ENCODE measurements around the gene NKG7.

NKG7 gene

GRCh38 chr19:51391073-51391611 is 18.7 kb upstream of the NKG7 start:
- DNase-seq (ENCODE audit: low read depth in 2 of 2), result no peak

- DNase-seq (ENCODE audit: low read depth in 2 of 2), result no peak
Measured at GRCh38 chr19:51389143-51389542, 16.7 kb upstream of the NKG7 start.

DNA sequence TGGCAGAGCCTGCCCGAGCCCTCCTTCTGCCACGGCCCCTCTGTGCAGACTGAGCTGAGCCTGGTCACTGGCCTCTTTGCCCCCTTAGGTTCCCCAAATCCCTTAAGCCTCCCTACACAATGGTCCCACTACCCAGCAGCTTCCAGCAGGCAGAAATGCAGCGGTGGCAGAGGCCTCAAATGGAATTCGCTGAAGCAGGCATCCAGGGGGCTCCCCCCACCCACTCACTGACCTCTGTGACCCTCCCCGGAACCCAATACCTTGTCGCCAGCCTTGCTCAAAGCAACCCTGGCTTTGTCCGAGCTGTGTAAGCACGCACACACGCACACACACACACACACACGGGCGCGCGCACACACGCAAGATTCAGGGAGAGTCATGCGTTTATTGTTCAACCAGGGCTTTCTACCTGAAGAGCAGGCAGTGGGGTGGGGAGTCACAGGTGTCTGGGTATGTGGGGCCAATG is 15.5 kb upstream of the NKG7 start, which contains the start of gene LIM2:
LIM2 (minus strand) TSS at position 51 of the 466 bp plus-strand sequence. CDS start 531 bp downstream, outside the sequence.
- no peak for DNase-seq (ENCODE audit: low read depth in 2 of 2)

DNA sequence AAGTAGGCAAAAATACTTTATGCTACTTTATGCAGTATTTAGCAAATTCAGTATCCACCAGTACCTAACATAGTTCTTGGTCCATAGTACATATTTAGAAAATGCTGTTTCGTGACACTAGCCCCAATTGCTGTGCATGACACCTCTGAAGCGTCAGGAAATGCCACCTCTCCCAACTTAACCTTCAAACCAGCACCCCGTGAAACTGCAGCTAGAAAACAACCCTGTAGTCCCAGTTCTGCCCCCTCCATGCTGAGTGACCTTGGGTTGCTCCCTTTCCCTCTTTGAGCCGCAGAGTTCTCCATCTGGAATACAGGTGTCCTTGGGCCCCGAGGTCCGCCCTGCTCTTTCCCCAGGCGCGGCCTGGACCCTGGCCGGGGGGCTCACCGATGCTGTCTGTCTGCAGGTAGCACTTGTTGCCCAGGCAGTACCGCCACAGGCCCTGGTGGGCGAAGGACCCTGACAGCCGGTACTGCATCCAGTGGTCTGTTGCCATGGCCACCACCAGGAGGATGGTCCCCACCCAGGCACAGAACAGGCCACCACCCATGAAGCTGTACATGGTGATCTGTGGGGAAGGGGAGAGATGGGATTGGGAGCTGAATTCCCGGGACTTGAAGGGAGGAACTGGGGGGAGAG is 14.5 kb upstream of the NKG7 start:
- DNase-seq (ENCODE audit: low read depth in 2 of 2), result no peak

GRCh38 chr19:51382004-51382403 is 9.6 kb upstream of the NKG7 start:
- DNase-seq (ENCODE audit: low read depth in 2 of 2), result no peak

DNA sequence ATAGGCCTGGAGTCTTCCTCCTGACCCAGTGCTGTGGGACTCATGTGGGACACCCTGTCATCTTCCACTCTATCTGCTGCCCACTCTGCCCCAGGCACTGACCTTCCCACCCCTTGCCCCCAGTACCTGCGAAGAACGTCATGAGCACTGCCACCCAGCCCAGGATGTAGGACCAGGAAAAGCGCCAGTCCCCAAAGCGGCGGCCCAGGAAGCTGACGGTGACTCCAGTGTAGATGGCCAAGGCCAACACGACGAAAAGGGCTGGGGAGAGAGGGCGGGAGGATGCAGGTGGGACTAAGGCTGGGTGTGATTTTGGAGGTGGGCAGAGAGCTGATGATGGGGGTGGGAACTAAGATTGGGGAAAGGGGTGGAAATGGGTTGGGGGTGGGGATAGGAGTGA is 7.9 kb upstream of the NKG7 start:
- no peak for DNase-seq (ENCODE audit: low read depth in 2 of 2)

DNA sequence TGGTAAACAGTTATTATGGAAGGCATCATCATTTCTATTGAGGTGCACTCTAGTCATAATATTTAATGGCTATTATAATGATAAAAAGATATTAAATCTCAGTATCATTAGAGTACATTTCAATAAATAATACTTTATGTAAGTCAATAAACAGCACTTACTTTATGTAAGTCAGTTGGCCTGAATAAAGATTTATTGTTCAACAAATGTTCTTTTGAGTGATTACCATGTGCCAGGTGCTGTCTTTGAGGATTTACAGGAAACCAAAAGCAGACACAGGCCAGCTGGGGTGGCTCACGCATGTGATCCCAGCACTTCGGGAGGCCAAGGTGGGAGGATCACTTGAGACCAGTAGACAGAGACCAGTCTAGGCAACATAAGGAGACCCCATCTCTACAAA is 5.0 kb upstream of the NKG7 start:
- DNase-seq (ENCODE audit: low read depth in 2 of 2), result no peak

DNA sequence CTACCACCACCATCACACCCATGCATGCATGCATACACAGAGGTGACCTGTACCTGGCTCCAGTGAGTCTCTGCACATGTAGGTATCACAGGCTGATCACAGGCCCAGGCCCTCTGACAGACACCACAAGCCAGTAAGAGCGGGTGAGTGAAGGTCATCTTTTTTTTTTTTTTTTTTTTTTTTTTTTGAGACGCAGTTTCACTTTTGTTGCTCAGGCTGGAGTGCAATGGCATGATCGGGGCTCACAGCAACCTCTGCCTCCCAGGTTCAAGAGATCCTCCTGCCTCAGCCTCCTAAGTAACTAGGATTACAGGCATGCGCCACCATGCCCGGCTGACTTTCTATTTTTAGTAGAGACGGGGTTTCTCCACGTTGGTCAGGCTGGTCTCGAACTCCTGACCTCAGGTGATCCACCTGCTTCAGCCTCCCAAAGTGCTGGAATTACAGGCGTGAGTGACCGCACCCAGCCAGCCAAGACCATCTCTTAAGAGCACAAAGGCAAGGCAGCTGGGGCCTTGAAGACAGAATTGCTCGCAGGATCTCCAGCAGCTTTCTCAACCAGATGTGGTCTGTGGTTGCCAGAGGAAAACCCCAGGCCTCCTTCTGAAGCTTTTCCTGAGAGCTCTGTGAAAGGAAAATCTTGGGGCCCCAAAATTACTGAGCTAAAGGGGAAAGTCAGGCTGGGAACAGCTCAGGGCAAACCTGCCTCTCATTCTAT is 3.2 kb upstream of the NKG7 start:
- peak in 1 of 2 donors; percentile 40 for DNase-seq (ENCODE audit: low read depth in 2 of 2)

DNA sequence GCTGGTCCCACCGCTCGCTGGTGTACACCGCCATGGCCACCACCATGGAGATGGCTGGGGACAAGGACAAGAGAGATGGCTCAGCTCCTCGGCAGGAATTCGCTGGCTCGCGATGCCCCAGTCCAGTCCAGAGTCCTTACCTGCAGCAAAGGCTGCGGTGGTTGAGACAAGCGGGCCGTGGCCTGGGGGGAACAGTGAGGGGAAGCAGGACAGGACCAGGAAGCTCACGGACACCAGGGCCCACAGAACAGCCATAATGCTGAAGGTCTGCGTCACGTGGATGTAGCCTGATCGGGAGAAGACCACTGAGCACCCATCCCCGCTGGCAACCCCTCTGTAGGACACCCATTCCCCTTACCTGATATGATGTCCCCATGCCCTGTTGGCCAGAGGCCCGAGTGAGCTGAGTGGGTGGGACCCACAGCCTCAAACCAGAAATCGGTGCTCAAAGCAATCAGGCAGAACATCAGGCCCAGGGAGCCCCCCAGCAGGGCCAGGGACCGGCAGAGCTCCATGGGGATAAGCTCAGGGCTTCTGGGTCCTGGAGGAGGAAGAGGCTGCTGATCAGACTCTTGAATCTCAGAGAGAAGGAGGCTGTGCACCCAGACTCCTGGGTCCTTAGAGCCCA is 319 bp downstream of the NKG7 start:
- DNase-seq (ENCODE audit: low read depth in 2 of 2), result no peak

DNA sequence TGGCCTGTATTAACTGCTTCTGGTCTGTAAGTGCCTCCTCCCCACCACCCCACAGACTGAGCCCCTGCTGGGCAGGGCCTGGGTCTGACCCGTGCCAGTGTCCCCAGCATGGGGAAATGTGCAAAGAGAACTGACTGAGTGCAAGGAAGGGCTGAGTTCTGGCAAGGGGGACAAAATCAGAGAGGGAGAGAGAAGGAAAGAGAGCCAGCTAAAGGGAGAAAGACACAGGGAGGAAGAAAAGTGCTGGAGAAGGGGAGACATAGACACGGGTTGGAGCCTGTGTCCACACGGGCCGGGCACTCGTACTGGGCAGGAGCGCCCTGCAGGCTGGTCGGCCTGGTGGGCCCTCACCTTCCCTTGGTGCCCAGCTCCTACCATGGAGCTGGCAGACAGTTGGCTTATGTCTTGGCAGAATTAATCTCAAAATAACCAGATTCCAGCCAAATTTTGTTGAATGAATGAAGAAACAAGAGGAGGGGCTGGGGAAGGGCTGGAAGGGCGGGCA is 1.2 kb downstream of the NKG7 start:
- DNase-seq (ENCODE audit: low read depth in 2 of 2), result no peak

DNA sequence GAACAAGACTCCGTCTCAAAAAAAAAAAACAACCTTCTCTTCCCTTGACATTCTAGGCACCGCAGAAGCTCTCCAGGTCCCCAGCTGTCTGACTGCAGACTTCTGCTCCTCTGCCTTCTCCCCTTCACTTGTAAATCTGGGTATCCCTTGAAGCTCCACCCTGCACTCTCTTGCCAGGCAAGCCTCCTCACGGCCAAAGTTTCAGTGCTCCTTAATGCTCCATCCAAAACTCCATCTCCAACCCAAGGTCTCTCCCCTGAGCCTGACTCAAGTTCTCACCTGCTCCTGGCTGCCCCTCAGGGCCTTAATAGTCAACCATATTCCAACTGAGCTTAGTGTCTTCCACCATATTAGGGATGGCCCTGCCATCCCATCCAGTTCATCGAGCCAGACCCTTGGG is 2.2 kb downstream of the NKG7 start:
- DNase-seq (ENCODE audit: low read depth in 2 of 2), result no peak

- no peak for DNase-seq (ENCODE audit: low read depth in 2 of 2)
Measured at GRCh38 chr19:51368366-51369282, 3.8 kb downstream of the NKG7 start, which contains the start of gene CLDND2. TSS of gene CLDND2 (minus strand) at chr19:51369003. CDS start at chr19:51368577, 426 bp downstream.

DNA sequence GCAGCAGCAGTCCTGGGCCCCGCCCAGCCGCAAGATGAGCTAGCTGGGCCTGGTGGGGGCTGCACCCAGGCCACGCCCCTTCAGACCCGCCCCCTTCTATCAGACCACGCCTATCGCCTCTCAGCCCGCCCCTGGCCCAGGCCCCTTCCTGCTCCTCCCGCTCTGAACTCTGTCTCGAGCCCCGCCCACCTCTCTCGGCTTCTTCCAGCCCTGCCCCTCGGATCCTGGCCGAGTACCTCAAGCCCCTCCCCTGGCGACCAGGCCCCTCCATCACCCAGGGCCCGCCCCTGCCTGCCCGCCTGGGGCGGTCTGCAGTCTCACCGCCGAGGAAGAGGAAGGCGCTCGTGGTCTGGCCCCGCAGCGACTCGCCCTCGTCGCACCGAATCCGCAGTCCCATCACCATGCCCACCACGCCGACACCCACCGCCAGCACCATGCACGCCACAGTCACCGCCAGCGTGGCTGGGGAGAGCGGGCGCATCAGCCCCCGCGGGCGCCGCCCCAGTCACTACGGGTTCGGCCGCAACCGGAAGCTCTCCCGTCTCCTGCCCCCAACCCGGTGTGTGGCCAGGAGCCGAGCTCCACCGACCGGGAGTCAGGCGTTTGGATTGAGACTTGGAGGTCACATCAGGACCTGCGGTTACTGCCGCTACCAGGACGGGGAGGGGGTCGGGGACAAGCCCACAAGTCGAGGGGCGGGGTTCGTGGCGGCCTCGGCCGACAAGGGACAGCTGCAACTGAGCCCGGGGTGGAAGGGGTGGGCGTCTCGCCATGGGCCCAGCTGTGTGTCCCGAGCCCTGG is 4.7 kb downstream of the NKG7 start:
- peak; percentile 99 to 100 for DNase-seq (ENCODE audit: low read depth in 2 of 2)

DNA sequence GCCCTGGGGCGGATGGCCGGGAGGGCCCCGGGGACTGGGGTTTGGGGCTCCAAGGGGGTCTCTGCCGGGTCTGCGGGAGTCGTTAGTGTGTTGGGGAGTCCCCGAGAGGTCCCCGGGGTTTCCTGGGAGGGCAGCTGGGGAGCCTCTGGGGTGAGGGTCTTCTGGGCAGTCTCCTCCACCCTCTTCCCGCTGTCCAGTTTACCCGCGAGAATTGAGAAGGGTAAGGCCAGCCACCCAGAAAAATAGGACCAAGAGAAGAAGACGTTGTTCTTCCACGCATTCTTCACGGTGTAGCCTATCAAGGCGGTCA is 5.2 kb downstream of the NKG7 start:
- DNase-seq (ENCODE audit: low read depth in 2 of 2), result no peak

DNA sequence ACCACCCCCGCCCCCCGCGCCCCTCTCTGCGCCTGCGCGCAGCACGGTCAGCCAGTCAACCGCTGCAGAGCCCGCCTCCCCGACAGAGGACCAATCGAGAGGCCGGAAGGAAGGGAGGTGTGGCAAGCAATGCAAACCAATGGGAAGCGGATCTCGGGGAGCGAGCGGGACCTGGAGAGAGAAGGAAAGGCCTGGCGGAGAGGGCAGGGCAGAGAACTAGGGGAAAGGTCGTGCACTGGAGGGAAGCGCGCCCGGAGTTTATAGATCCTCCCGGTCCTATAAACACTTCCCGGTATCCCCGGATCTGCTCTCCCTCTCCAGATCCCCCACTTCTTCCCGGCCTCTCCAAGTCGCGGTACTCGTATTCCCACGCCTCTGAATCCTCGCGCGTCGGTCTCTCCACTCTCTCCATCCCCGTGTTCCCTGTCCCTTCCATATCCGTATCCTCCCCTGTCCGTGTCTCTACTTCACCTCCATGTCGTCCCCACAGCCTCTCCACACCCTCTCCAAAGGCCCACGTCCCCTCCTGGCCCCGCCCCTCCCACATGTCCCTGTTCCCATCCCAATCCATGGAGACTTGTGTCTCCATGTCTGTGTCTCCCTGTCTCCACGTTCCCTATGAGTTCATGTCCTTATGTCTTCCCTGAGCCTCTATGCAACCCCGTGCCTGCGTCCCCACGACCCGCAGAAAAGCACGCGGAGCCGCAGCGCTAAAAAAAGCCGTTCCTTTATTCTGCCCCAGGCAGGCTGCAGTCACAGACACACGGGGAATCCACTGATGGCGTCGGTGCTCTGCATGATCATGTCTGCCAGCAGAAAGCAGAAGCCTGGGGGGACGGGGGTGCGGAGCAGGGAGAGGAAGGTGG is 5.8 kb downstream of the NKG7 start:
- DNase-seq (ENCODE audit: low read depth in 2 of 2), result peak; percentile 94 to 95

GRCh38 chr19:51365965-51366388 is 6.5 kb downstream of the NKG7 start, which contains the start of gene ETFB:
TSS of gene ETFB (minus strand) at chr19:51366388. CDS start at chr19:51366326, 62 bp downstream.
- no peak for DNase-seq (ENCODE audit: low read depth in 2 of 2)

DNA sequence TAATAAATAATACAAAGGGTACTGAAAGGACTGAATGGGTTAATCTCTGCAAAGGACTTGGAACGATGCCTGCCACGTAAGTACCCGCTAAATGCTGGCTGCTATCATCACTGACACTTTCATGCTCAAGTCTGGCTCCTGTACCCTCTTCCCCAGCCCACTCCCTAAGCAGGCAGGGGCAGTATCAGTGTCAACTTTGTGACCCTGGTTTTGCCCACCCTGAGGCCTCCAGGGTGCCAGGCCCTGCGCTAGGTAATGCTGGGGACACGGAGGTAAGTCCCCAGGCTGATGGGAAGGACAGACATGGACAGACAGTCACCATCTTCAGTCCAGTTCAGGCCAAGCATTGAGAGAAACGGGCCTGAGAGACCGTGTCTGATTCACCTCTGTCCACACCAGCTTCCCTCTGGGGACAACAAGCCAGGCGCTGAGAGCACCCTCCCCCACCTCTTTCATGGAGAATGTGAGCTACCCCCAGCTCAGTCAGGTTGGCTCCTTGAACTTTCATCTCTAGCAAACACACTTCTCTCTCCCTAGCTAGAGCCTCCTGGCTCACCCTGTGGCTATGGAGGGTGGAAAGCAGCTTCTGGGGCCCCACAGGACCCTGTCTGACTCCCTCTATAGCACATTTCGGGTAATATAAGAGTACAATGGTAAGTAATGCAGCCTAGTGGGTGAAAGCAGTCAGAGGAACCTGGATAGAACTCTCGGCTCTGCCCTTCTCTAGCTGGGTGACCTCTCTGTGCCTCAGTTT is 7.1 kb downstream of the NKG7 start:
- no peak for DNase-seq (ENCODE audit: low read depth in 2 of 2)

DNA sequence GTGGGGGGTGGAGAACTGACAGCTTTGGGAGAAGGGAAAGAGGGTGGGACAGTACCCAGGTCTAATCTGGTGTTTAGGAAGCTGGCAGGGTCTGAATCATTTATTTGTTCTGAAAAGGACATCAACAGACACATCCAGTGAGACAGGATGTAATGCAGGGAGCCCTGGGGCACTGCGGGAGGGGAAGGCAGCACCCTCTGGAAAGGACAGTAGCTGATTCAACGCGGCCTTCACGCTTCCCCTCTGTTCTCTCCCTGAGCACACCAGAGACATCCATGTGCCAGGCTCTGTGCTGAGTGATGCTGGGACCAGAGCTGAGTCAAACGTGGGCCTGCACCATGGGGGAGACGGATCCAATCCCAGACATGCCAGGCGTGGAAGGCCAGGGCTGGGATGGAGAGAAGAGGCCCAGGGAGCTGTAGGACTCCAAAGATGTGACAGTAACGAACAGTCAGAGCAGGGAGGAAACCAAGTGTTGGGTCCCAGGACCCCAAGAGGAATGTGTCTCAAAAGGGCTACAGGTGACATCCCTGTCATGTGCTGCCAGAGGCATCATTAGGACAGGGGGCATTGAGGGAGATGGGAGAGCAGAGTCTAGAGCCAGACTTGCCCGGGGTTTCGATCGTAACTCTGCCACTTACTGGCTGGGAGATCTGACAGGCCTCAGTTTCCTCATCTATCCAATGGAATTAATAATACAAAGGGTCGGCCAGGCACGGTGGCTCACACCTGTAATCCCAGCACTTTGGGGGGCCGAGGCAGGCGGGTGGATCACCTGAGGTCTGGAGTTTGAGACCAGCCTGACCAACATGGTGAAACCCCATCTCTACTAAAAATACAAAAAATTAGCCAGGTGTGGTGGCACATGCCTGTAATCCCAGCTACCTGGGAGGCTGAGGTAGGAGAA is 8.0 kb downstream of the NKG7 start:
- no peak for DNase-seq (ENCODE audit: low read depth in 2 of 2)

Measured in stimulated activated CD4-positive, alpha-beta T cell treated with anti-CD3 and anti-CD28 coated beads, Interleukin-15, amount 100 ng/mL, for 48 hours (primary cell).